GM10266 (cell line): ENCODE results near the gene EFHD1.

Source experiments
- DNase-seq: peaks from one replicate; pipeline ENCODE4 v3.0.0; 2012; ENCODE audit errors: extremely low spot score
- TF ChIP-seq, protein P1 (sequence below): IDR thresholded peaks from 2 replicates; pipeline ENCODE4 v1.5.1; 2012; ENCODE audit warnings: mild to moderate bottlenecking, low read depth; ENCODE audit not compliant: control insufficient read depth, insufficient read depth; ENCODE audit errors: missing control alignments

The EFHD1 gene

DNA sequence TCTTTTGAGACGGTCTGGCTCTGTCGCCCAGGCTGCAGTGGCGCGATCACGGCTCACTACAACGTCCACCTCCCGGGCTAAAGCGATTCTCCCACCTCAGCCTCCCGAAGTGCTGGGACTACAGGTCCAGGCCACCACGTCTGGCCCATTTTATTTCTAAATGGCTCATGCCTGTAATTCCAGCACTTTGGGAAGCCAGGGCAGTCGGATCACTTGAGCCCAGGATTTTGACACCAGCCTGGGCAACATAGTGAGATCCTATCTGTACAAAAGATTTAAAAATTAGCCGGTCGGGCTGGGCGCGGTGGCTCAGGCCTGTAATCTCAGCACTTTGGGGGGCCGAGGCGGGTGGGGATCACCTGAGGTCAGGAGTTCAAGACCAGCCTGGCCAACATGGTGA is 26.4 kb upstream of the EFHD1 start:
- no peak for DNase-seq
- TF ChIP-seq, protein P1, sequence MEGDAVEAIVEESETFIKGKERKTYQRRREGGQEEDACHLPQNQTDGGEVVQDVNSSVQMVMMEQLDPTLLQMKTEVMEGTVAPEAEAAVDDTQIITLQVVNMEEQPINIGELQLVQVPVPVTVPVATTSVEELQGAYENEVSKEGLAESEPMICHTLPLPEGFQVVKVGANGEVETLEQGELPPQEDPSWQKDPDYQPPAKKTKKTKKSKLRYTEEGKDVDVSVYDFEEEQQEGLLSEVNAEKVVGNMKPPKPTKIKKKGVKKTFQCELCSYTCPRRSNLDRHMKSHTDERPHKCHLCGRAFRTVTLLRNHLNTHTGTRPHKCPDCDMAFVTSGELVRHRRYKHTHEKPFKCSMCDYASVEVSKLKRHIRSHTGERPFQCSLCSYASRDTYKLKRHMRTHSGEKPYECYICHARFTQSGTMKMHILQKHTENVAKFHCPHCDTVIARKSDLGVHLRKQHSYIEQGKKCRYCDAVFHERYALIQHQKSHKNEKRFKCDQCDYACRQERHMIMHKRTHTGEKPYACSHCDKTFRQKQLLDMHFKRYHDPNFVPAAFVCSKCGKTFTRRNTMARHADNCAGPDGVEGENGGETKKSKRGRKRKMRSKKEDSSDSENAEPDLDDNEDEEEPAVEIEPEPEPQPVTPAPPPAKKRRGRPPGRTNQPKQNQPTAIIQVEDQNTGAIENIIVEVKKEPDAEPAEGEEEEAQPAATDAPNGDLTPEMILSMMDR: no peak

DNA sequence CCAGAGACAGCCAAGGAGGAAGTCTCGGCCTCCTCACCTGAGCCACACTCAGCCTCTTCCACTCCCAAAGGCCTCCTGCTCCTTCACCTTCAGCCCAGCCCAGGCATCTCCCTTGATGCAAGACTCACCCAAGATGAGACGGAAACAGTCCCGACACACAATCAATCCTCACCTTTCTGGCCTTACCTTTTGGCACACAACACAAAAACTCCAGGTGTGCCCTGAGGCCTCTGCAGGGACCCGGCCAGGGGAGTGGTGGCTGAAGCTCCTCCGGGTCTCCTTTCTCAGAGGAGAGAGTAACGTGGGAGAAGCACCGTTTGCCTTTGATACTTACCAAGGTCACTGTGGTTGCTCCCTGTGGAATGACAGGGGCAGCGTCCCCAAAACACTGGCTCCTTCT is 23.8 kb upstream of the EFHD1 start:
- TF ChIP-seq, protein P1: no peak
- DNase-seq: no peak

DNA sequence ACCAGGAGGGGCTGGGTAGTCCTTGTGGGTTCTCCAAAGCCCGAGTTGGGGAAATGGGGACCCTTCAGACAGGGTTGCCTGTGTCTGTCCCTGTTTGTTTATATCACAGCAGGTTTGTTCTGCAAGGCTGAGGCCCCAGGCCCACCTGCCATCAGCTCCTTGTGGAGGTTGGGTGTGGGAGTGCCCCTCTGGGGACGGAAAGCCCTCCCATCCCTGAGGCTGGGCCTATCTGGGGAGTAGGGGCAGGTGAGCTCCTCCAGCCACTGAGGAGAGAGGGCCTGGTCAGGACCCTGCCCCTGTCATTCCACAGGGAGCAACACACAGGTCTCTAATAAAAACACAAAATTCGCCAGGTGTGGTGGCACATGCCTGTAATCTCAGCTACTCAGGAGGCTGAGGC is 23.3 kb upstream of the EFHD1 start:
- TF ChIP-seq, protein P1: no peak
- no peak for DNase-seq

DNA sequence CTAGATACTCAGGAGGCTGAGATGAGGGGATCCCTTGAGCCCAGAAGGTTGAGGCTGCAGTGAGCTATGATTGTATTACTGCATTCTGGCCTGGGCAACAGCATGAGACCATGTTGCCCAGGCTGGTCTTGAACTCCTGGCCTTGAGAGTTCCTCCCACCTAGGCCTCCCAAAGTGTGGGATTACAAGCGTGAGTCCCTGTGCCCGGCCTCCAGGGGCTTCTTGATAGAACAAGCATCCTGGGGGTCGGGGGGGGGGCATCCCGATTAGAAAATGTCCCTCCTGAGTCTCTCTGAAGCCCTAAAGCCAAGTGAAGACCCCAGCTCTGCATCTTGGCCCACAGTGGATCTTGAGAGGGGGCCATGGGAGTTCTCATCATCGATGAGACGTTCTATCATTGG is 22.3 kb upstream of the EFHD1 start:
- TF ChIP-seq, protein P1: no peak

DNA sequence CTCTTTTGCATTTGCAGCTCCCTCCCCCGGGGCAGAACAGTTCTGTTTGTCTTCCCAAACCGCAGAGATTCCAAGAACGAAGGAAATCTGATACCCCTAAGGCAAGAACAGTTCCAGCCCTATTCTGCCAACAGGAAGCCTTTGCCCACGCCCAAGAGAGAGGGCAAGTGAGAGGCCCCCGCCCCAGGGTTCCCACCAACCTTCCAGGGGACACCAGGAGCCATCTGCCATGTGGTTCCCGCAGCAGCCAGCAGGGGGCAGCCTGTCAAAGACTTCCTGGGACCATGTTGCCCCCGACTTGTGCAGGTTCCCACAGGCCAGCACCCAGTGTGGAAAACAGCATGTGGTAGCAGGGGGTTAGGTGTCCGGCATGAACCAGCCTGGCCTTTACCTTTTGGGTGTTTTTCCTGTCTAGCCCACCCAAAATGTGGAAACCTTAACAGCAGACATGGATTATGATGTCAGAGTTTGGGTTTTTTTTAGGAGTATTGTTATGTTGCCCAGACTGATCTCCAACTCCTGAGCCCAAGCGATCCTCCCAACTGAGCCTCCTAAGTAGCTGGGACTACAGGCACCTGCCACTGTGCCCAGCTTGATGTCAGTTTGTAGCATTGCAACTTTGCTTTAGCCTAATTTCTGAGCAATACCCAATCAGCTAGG is 21.7 kb upstream of the EFHD1 start:
- TF ChIP-seq, protein P1: peak; percentile 87

More for the DNA sequence above, 22.3 kb upstream of the EFHD1 start:
- no peak for DNase-seq

DNA sequence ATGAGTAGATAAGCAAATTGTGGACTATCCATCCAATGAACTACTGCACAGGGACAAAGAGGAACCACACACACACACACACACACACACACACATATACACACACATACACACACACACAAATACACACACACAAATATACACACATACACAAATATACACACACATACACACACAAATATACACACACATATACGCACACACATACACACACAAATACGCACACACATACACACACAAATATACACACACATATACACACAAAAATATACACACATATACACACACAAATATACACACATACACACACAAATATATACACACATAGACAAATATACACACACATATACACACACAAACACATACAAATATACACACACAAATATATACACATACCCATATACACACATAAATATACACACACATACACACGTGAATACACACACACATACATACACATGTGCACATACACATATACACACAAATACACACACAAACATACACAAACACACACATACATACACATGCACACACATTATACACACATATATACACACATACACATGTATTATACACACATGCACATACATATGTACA is 19.8 kb upstream of the EFHD1 start:
- TF ChIP-seq, protein P1: no peak
- no peak for DNase-seq

More for the DNA sequence above, 21.7 kb upstream of the EFHD1 start:
- DNase-seq: peak; percentile 68

DNA sequence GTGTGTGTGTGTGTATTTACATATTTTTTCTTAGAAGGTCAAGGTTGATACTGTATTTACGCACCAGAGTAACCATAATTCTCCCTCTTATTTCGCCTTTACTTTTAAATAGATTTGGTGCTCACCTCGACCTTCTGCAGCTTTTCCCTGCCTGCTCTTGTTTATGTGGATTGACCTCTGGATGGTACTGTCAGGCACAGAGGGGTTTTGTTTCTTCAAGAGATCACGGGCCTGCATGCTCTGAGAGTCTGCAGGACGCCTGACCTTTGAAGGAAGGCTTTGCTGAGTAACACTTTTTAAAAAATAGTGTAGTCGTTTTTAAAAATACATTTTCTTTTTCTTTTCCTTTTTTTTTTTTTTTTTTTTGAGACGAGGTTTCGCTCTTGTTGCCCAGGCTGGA is 18.1 kb upstream of the EFHD1 start:
- DNase-seq: no peak
- TF ChIP-seq, protein P1: no peak
